H54 (cell line): ENCODE measurements around the gene NINJ1.
"Not testable (repeated sequence)": the region's sequence is repeated elsewhere in the genome, so short reads cannot be mapped to it uniquely, and the experiment has no call there.

Experiments used
- DNase-seq: peaks from one replicate; pipeline ENCODE4 v3.0.0; 2011; ENCODE audit warnings: low spot score, mixed read lengths; ENCODE audit not compliant: insufficient read length
- FAIRE-seq: peaks from 3 replicates; lab custom pipeline; 2011; peaks lifted over from hg19 to GRCh38; lab: Jason Lieb, UNC
- POLR2A ChIP-seq: IDR thresholded peaks from 2 replicates; pipeline ENCODE4 v1.6.1; 2011; ENCODE audit warnings: low read depth, mild to moderate bottlenecking, low read length

Gene NINJ1

DNA sequence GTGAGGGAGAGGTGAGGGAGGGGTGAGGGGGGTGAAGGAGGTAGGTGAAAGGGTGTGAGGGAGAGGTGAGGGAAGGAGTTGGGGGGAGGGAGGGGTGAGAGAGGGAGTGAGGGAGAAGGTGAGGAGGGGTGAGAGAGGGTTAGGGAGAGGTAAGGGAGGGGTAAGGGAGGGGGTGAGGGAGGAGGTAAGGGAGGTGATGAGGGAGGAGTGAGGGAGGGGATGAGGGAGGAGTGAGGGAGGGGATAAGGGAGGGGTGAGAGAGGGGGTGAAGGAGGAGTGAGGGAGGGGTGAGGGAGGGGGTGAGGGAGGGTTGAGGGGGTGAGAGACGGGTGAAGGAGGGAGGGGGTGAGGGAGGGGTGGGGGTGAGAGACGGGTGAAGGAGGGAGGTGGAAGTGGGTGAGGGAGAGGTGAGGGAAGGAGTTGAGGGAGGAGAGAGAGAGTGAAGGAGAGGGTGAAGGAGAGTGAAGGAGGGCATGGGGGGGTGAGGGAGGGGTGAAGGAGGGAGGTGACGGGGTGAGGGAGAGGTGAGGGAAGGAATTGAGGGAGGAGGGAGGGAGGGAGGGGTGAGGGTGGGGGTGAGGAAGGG is 18.5 kb downstream of the NINJ1 start:
- FAIRE-seq: no peak
- no peak for DNase-seq
- no peak for TF ChIP-seq POLR2A

DNA sequence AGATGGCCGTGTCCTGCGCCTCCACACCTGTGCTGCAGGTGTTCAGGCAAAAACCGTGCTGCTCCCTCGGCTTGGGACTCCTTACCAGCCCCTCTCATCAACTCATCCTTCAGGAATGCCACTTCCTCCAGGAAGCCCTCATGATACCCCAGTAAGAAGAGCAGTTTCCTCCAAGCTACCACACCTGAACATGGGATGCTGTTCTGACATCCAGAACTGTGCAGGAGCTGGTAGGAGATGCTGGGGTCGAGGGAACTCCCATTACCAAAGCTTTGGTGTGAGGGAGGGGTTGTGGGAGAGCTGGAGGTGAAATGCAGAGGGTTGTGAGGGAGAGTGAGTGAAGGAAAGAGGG is 19.1 kb downstream of the NINJ1 start:
- DNase-seq (no peak), FAIRE-seq (no peak)
- TF ChIP-seq POLR2A: no peak

DNA sequence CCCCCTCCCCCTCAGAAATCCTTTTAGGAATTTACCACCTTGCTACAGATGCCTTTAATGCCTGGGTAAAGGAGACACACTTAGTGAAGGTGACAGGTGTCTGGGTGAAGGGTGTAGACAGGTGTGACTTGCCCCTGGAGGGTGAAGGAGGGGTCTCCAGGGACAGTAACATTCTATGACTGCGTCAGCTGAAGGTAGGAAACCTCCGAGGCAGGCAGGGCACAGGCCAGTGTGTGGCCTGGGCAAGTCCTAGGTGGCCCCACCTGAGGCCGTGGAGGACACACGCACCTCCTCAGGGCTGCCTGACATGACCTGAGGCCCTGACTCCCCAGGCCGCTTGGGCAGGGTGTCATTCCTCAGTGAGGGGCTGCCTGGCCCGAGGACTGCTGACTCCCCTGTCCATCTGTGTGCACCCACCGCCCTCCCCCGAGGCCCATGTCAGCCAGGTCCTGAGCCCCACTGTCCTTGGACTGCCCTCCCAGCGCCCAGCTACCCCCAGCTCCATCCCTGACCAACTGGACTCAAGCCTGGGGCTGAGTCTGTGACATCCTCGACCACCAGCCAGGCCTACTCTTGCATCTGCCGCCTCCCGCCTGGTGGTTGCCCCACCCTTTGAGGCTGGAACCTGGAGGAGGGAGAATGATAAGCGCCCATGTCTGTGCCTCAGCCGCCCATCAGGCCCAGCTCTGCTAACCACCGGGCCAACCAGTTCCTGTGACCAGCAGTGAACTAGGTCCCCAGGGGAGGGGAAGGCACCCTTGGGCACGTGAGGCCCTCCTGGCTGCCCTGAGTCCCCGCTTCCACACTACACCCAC is 19.7 kb downstream of the NINJ1 start:
- DNase-seq: no peak
- no peak for FAIRE-seq
- no peak for TF ChIP-seq POLR2A

DNA sequence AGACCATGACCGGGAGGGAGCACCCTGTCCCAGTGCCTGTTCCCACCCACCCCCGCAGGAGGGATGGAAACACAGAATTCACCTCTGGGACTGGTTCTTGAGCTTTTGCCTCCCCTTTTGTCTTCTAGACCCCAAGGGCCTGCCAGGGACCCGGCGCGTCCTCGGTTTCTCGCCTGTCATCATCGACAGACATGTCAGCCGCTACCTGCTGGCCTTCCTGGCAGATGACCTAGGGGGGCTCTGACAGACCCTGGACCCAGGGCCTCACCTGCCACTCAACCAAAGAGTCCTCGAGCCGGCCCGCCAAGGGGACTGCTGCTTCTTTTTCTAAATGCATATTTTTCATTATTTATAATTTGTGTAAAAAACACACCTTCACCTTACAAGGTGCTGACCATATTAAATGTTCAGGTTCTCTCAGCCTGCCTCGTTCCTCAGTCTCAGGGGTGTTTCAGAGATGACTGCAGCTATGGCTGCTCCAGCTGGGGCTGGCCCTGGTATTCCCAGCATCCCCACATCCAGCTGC is 21.1 kb downstream of the NINJ1 start:
- no peak for TF ChIP-seq POLR2A
- DNase-seq (no peak), FAIRE-seq (no peak)

DNA sequence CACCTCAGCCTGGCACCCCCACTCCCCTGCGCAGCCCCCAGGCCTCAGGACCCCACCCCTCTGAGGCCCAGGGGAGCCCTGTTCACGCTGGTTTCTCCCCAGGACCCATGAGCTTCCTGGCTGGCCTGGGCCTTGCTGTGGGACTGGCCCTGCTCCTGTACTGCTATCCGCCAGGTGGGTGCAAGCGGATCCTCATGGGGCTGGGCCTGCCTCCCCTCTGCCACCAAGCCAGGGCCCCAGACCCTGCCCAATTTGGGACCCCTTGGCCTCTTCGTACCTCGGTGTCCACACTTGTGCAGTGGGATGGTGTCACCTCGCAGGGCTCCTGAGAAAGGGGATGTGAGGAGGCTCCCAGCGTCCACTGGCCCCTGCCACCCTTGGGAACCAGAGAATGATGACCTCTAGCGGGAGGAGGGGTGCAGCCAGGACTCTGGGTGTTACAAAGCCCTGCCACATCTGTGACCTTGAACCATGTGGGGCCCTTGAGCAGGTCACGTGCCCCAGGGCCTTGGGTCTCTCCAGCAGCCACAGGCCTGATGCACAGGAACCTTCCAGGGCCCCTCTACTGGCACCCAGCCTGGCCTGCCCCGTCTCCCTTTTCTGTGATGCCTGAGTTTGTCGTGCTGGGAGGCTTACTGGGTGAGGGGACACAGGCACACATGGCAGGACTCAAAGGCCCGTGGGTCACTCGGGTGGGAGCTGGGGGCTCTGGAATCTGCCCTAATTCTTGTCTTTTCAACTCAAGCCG is 21.8 kb downstream of the NINJ1 start:
- no peak for TF ChIP-seq POLR2A
- no peak for FAIRE-seq
- DNase-seq: no peak

DNA sequence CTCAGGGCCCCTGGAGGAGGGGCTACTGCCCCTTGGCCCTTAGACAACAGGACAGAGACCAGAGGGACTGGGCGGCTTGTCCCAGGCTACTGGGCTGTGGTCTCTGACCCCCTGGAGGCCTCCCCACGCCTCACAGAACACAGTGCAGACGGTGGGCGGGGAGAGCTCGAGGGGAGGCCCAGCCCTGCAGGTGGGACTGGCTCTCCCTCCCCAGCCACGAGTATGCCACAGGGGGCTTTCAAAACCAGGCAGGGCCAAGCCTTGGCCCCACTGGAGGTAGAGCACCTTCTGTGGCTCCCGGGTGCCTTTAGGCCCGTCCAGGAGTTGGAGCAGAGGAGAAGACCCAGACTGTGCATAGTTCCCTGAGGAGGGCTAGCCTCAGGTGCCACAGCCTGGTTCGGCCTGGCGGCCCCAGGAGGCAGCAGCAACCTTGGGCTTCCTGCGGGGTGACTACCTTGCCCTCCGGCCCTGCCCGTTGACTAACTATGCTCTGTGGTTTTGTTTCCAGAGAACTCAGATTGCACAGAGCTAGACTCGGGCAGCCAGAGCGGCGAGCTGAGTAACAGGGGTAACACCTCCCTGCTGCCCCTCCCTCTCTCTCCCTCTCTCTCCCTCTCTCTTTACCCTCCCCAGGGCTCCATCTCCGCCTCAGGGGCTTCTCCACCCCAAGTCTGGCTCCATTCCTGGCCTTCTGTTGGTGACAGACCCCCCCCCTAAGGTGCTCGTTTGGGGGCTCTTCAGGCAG is 22.5 kb downstream of the NINJ1 start:
- FAIRE-seq (peak; percentile 99), DNase-seq (peak; percentile 79)
- no peak for TF ChIP-seq POLR2A

DNA sequence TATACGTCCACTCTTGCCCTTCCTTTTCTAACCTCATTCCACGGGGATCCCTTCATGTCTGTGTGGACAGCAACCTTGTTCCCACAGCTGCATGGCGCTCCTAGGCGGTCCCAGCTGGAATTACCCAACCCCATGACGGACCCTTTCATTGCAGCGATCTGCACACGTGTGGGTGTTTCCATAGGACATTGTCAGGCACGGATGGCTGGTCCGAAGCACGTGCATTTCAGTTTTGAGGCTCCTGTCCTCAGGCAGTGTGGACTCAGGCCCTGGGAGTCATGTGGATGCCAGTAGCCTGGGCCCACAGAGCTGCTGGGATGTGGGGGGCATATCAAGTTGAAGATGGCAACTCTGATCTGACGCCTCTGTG is 23.1 kb downstream of the NINJ1 start:
- no peak for FAIRE-seq
- no peak for DNase-seq
- TF ChIP-seq POLR2A: no peak

DNA sequence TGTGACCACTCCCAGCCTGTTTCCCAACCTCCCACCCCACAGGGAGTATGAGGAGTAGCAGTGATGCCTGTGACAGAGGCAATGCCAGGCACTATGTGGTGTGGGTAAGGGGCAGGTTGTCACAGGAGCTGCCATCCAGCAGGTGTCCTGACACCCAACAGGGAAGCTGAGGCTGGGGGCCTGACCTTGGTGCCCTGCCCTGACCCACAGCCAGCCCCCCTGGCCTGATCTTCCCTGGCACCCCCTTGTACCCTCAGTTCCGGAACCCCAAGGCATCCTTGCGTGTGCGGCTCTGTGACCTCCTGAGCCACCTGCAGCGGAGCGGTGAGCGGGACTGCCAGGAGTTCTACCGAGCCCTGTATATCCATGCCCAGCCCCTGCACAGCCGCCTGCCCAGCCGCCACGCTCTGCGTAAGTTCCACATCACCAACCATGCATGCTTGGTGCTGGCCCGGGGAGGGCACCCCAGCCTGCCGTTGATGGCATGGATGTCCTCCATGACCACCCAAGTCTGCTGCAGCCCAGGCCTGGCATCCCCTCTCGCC is 23.7 kb downstream of the NINJ1 start:
- no peak for FAIRE-seq
- DNase-seq: no peak
- no peak for TF ChIP-seq POLR2A

DNA sequence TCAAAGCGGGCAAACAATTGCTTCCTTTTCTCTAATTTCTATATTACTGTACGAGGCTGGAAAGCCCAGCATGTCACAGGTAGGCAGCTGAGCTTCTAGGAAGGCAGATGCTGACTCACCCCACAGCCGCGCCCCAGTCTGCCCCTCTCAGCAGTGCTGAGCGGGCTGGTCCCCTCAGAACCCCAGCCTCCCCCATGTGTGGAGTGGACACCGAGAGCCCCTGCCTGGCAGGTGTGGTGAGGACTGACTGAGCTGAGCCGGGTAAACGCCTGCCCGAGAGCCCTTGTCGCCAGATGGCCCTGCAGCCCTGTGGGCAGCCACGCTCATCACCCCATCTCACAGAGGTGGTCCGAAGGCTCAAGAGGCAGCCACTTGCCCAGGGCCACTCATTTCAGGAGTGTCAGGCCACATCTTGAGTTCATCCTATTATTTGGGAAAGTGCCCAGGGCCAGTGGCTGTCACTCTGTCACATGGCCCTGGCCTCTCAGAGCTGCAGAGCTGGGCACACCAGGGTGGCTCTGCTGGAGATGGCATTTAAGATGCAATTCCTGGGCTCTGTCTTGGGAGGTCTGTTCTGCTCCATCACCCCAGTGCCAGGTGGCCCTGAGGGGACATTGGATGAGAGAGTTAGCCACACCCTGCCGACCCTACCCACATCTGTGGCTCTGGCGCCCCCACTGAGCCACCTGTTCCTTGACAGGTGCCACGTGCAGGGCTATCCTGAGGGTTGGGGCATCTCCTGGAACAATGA is 25.6 kb downstream of the NINJ1 start:
- DNase-seq (no peak), FAIRE-seq (no peak)
- TF ChIP-seq POLR2A: no peak

DNA sequence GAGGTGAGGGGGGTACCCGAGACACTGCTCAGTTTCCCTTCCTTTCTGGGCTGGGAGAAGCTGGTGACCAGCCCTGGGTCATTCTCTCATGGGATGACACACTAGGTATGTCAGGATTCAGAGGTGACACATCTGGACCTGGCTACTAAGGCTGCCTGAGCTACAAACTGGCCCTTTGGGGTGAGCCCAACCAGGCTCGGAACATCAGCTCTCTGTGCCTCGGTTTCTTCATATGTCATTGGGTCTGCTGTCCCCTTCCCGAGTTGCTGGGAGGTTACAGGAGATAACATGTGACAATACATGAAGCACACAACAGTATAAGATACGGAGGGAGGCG is 26.3 kb downstream of the NINJ1 start:
- FAIRE-seq (no peak), DNase-seq (no peak)
- TF ChIP-seq POLR2A: no peak

DNA sequence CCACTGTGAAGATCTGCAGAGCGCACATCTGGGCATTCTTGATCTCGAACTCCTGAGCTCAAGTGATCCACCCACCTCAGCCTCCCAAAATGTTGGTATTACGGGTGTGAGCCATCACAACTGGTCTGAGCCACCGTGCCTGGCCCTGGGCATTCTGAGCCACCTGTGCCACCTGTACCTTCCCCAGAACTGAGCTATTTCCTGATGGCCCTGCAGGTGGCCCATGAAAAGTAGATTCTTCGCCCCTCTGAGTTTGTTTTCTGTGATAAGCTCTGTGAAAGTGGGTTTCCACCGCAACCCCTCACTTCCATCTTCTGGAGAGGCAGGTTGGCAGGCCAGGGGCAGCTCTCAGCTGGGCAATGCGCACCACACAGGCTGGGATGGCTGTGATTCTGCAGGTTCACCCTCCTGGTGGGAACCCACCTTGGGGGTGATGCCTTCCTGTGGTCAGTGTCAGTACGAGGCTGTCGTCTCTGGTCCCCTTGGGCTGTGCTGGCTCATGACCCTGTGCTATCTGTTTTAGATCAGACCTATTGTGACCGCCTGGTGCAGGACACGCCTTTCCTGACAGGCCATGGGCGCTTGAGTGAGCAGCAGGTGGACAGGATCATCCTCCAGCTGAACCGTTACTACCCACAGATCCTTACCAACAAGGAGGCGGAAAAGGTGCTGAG is 26.8 kb downstream of the NINJ1 start:
- FAIRE-seq (no peak), DNase-seq (no peak)
- no peak for TF ChIP-seq POLR2A

DNA sequence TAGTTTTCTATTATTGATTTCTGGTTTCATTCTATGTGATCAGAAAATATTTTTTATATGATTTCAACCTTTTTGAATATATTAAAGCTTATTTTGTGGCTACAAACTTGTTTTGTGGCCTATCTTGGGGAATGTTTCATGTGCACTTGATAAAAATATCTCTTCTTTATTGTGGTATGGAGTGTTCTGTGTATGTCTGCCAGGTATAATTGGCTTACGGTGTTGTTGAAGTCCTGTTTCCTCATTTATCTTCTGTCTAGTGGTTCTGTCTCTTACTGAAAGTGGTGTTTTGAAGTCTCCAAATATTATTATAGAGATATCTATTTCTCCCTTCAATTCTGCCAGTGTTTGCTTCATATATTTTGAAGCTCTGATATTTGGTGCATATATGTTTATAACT is 28.4 kb downstream of the NINJ1 start:
- TF ChIP-seq POLR2A: no peak
- no peak for DNase-seq
- FAIRE-seq: no peak

DNA sequence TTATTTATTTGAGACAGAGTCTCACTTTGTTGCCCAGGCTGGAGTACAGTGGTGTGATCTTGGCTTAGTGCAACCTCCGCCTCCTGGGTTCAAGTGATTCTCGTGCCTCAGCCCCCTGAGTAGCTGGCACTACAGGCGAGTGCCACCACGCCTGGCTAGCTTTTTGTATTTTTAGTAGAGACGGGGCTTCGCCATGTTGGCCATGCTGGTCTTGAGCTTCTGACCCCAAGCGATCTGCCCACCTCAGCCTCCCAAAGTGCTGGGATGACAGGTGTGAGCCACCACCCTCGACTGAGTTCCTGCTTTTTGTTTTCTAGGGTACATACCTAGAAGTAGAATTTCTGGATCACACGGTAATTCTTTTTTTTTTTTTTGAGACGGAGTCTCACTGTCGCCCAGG is 33.0 kb downstream of the NINJ1 start:
- FAIRE-seq, DNase-seq: not testable (repeated sequence)
